NCI-H510A treated with DMSO at 0.1 percent for 48 hours (cell line): ENCODE measurements around the gene PTGR3.
"Not testable (repeated sequence)": the region's sequence is repeated elsewhere in the genome, so short reads cannot be mapped to it uniquely, and the experiment has no call there.

Experiments used
- DNase-seq: peaks from one replicate; lab custom pipeline; 2025; lab: John Stamatoyannopoulos, UW

PTGR3 gene

GRCh38 chr18:75202696-75203365 is 6.1 kb downstream of the PTGR3 start:
- DNase-seq: no peak

GRCh38 chr18:75201282-75202270 is 7.4 kb downstream of the PTGR3 start:
- no peak for DNase-seq

GRCh38 chr18:75200605-75201280 is 8.2 kb downstream of the PTGR3 start:
- DNase-seq: no peak

- DNase-seq: no peak
These were observed 8.9 kb downstream of the PTGR3 start for GRCh38 chr18:75200071-75200470.

- DNase-seq: no peak
These were observed 9.6 kb downstream of the PTGR3 start for GRCh38 chr18:75199327-75199726.

GRCh38 chr18:75198036-75198435 is 10.9 kb downstream of the PTGR3 start:
- no peak for DNase-seq

GRCh38 chr18:75192899-75193298 is 16.0 kb downstream of the PTGR3 start:
- no peak for DNase-seq

- no peak for DNase-seq
These were observed 19.2 kb downstream of the PTGR3 start for GRCh38 chr18:75189696-75190095.

- not testable (repeated sequence) for DNase-seq
These were observed 21.2 kb downstream of the PTGR3 start for GRCh38 chr18:75187702-75188101.

- no peak for DNase-seq
These were observed 23.5 kb downstream of the PTGR3 start for GRCh38 chr18:75185460-75185859.

- no peak for DNase-seq
These were observed 24.9 kb downstream of the PTGR3 start for GRCh38 chr18:75183973-75184493.

GRCh38 chr18:75183524-75183923 is 25.4 kb downstream of the PTGR3 start:
- no peak for DNase-seq

- no peak for DNase-seq
These were observed 28.9 kb downstream of the PTGR3 start for GRCh38 chr18:75179819-75180600.

- no peak for DNase-seq
These were observed 30.6 kb downstream of the PTGR3 start for GRCh38 chr18:75178376-75178775.

- DNase-seq: no peak
These were observed 32.1 kb downstream of the PTGR3 start for GRCh38 chr18:75176849-75177248.

- DNase-seq: no peak
These were observed 35.2 kb downstream of the PTGR3 start for GRCh38 chr18:75173738-75174137.

GRCh38 chr18:75173125-75173432 is 35.9 kb downstream of the PTGR3 start:
- no peak for DNase-seq

GRCh38 chr18:75172299-75173124 is 36.4 kb downstream of the PTGR3 start:
- DNase-seq: no peak

GRCh38 chr18:75170916-75171315 is 38.0 kb downstream of the PTGR3 start:
- no peak for DNase-seq

- DNase-seq: no peak
These were observed 38.7 kb downstream of the PTGR3 start for GRCh38 chr18:75170022-75170789.
